K562 (cell line): ENCODE measurements around the gene LNX2. TPM values are rescaled to one million over a fixed set of nuclear protein-coding genes. Genes with fewer than 3 reads are reported as not detected.

ENCODE experiments used
- ARID1B ChIP-seq: fragments of 450-650 bp; IDR thresholded peaks from 2 replicates; pipeline ENCODE4 v1.6.1; 2016; ENCODE audit warnings: antibody characterized with exemption, mild to moderate bottlenecking, inconsistent platforms
- FOSL1 ChIP-seq: fragments of 200-800 bp; sonication (Bioruptor generic); conservative IDR thresholded peaks from 2 replicates; pipeline ENCODE4 v1.6.1; 2016; ENCODE audit warnings: missing genetic modification characterization, missing compliant biosample characterization
- HNRNPUL1 ChIP-seq: fragments of 200-400 bp; formaldehyde crosslinking; IDR thresholded peaks from 2 replicates; pipeline ENCODE4 v1.6.1; 2017; ENCODE audit warnings: low read length
- JUND ChIP-seq, 2 experiments: IDR thresholded peaks; 2 replicates in 1 of 2; 3 replicates in 1 of 2; pipeline ENCODE4 v1.6.1; 2011; ENCODE audit warnings: borderline replicate concordance in 2 of 2, low read depth in 2 of 2, low read length in 2 of 2, improper control_type of control experiment in 1 of 2, missing biosample characterization in 1 of 2, missing genetic modification characterization in 1 of 2, missing genetic modification reagents in 1 of 2
- TGIF2 ChIP-seq: sonication (generic); formaldehyde crosslinking; IDR thresholded peaks from 2 replicates; pipeline ENCODE4 v1.8.1; 2022; ENCODE audit warnings: mild to moderate bottlenecking, missing genetic modification reagents, moderate library complexity
- ZNF124 ChIP-seq: sonication (generic); formaldehyde crosslinking; IDR thresholded peaks from 2 replicates; pipeline ENCODE4 v1.8.1; 2022; ENCODE audit warnings: missing genetic modification reagents
- ZNF699 ChIP-seq: fragments of 250-450 bp; sonication (Bioruptor Pico); IDR thresholded peaks from 2 replicates; pipeline ENCODE4 v1.8.0; 2021; ENCODE audit warnings: mild to moderate bottlenecking, moderate library complexity; ENCODE audit not compliant: insufficient replicate concordance
- polyA plus RNA-seq, 8 experiments: library from polyadenylated mRNA; depleted of rRNA in 4 of 8; stranded (reverse) in 5 of 8; unstranded in 3 of 8; fragments of >200 nt; fragmentation: Nextera tagmentation in 2 of 8; fragmentation: Illumina TruSeq in 1 of 8; extraction: Ambion mirVana in 2 of 8; extraction: Trizol in 1 of 8; gene quantifications; 2 replicates each; pipeline versions ENCODE4 v1.2.1 to v1.2.3, GENCODE V29; 2011 to 2014; ENCODE audit warnings: inconsistent platforms in 1 of 8, missing spikeins in 1 of 8
- total RNA-seq, 7 experiments: library from RNA; depleted of rRNA in 6 of 7; stranded (reverse); fragments of >200 nt in 6 of 7; fragmentation: Illumina TruSeq in 2 of 7; extraction: Trizol in 2 of 7; gene quantifications; 2 replicates each; pipeline versions ENCODE4 v1.2.1 to v1.2.3, GENCODE V29; 2011 to 2021; ENCODE audit warnings: low replicate concordance in 1 of 7
- TF ChIP-seq, protein P1 (sequence below): fragments of 250-450 bp; sonication (Bioruptor Pico); IDR thresholded peaks from 2 replicates; pipeline ENCODE4 v1.8.0; 2021; ENCODE audit warnings: moderate library complexity, mild to moderate bottlenecking, inconsistent platforms
- TF ChIP-seq, protein P2 (sequence below), 2 experiments: fragments of 450-650 bp in 1 of 2; sonication (generic) in 1 of 2; formaldehyde crosslinking in 1 of 2; IDR thresholded peaks in 1 of 2; conservative IDR thresholded peaks in 1 of 2; 2 replicates each; pipeline versions ENCODE4 v1.6.1 to v1.8.1; 2016 to 2023; ENCODE audit warnings: mild to moderate bottlenecking in 2 of 2, moderate library complexity in 2 of 2, inconsistent platforms in 1 of 2, missing genetic modification reagents in 1 of 2

Gene LNX2
- total and polyA plus RNA-seq, 9 of the 15 experiments (the other 6 are each of a cell fraction or from before 2014, with no cell fraction given): 1.5 to 5.5 (median 4.0) TPM

GRCh38 chr13:27607125-27607524 is 13.2 kb downstream of the LNX2 start (continued):
- TF ChIP-seq, protein P1, sequence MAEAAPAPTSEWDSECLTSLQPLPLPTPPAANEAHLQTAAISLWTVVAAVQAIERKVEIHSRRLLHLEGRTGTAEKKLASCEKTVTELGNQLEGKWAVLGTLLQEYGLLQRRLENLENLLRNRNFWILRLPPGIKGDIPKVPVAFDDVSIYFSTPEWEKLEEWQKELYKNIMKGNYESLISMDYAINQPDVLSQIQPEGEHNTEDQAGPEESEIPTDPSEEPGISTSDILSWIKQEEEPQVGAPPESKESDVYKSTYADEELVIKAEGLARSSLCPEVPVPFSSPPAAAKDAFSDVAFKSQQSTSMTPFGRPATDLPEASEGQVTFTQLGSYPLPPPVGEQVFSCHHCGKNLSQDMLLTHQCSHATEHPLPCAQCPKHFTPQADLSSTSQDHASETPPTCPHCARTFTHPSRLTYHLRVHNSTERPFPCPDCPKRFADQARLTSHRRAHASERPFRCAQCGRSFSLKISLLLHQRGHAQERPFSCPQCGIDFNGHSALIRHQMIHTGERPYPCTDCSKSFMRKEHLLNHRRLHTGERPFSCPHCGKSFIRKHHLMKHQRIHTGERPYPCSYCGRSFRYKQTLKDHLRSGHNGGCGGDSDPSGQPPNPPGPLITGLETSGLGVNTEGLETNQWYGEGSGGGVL (CRISPR knock-in tag): no peak
- TF ChIP-seq JUND (IDR thresholded peaks at IDR 0.05; ENCODE audit: borderline replicate concordance, low read depth, low read length): peak; percentile 83
- peak; percentile 73; the same call in 1 of the 3 replicates for TF ChIP-seq JUND (tag; IDR thresholded peaks at IDR 0.05; ENCODE audit: borderline replicate concordance, low read depth, low read length)
- TF ChIP-seq ARID1B: 0 out of 2 replicates have a peak, but pooled peaks have one; percentile 27
- TF ChIP-seq, protein P2, sequence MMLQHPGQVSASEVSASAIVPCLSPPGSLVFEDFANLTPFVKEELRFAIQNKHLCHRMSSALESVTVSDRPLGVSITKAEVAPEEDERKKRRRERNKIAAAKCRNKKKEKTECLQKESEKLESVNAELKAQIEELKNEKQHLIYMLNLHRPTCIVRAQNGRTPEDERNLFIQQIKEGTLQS (IDR thresholded peaks at IDR 0.05): peak; percentile 81
- TF ChIP-seq, protein P2 (CRISPR knock-in tag; conservative IDR thresholded peaks at IDR 0.05): no peak
- no peak for TF ChIP-seq ZNF699 (CRISPR knock-in tag)
- TF ChIP-seq TGIF2 (CRISPR knock-in tag): no peak
- TF ChIP-seq FOSL1 (tag): peak; percentile 64
- TF ChIP-seq HNRNPUL1: no peak
- TF ChIP-seq ZNF124 (CRISPR knock-in tag): no peak
